Neural progenitor cell (in vitro differentiated cells): ENCODE data around the gene HUWE1. TPM values are rescaled to one million over a fixed set of nuclear protein-coding genes. Genes with fewer than 3 reads are reported as not detected.

ENCODE experiments used
- DNase-seq: peaks from one replicate; pipeline ENCODE4 v3.0.0-alpha.2; 2016; ENCODE audit warnings: low spot score
- H2AFZ ChIP-seq: fragments of 200-600 bp; sonication (generic); replicated peaks from 2 replicates; pipeline ENCODE4 v1.6.1; 2016; ENCODE audit warnings: antibody characterized with exemption
- H3F3A ChIP-seq: fragments of 200-600 bp; sonication (generic); 2 replicates; pipeline ENCODE4 v1.6.1; 2016; ENCODE audit warnings: antibody characterized with exemption, low read depth
- H3K27ac ChIP-seq: fragments of 200-600 bp; sonication (generic); 2 replicates; pipeline ENCODE4 v1.5.1; 2016; ENCODE audit warnings: mild to moderate bottlenecking
- H3K27me3 ChIP-seq: fragments of 200-600 bp; sonication (generic); 2 replicates; pipeline ENCODE4 v1.6.1; 2016; ENCODE audit warnings: mild to moderate bottlenecking, moderate library complexity
- H3K36me3 ChIP-seq: fragments of 200-600 bp; sonication (generic); 2 replicates; pipeline ENCODE4 v1.5.1; 2016
- H3K4me1 ChIP-seq: fragments of 200-600 bp; sonication (generic); 2 replicates; pipeline ENCODE4 v1.6.1; 2016; ENCODE audit warnings: mixed run types
- H3K4me2 ChIP-seq: fragments of 200-600 bp; sonication (generic); 2 replicates; pipeline ENCODE4 v1.6.1; 2016
- H3K4me3 ChIP-seq: fragments of 200-600 bp; sonication (generic); 2 replicates; pipeline ENCODE4 v1.5.1; 2016
- H3K79me2 ChIP-seq: fragments of 200-600 bp; sonication (generic); 2 replicates; pipeline ENCODE4 v1.6.1; 2016; ENCODE audit warnings: low read depth
- H3K9ac ChIP-seq: fragments of 200-600 bp; sonication (generic); 2 replicates; pipeline ENCODE4 v1.6.1; 2016
- H3K9me3 ChIP-seq: fragments of 200-600 bp; sonication (generic); 2 replicates; pipeline ENCODE4 v1.5.1; 2016; ENCODE audit warnings: low read depth
- H4K20me1 ChIP-seq: fragments of 200-600 bp; sonication (generic); 2 replicates; pipeline ENCODE4 v1.6.1; 2016; ENCODE audit warnings: low read depth
- H3K27ac Mint-ChIP-seq: 3 replicates; pipeline ENCODE4 v1.8.0; 2021; ENCODE audit warnings: mixed read lengths
- H3K27me3 Mint-ChIP-seq: 2 replicates; pipeline ENCODE4 v1.8.0; 2022; ENCODE audit warnings: low read depth, mild to moderate bottlenecking, inconsistent platforms, moderate library complexity, mixed read lengths; ENCODE audit not compliant: insufficient read depth
- H3K36me3 Mint-ChIP-seq: 3 replicates; pipeline ENCODE4 v1.8.0; 2021; ENCODE audit warnings: mixed read lengths
- H3K4me1 Mint-ChIP-seq: 3 replicates; pipeline ENCODE4 v1.8.0; 2021; ENCODE audit warnings: mixed read lengths
- H3K4me3 Mint-ChIP-seq: 3 replicates; pipeline ENCODE4 v1.8.0; 2021; ENCODE audit warnings: mild to moderate bottlenecking, moderate library complexity, mixed read lengths
- H3K9me3 Mint-ChIP-seq: 3 replicates; pipeline ENCODE4 v1.8.0; 2020; ENCODE audit warnings: mixed read lengths
- CTCF ChIP-seq: fragments of 200-600 bp; sonication (generic); IDR thresholded peaks from 2 replicates; pipeline ENCODE4 v1.5.1; 2017; ENCODE audit warnings: antibody characterized with exemption, mild to moderate bottlenecking
- EZH2 ChIP-seq: fragments of 200-600 bp; sonication (generic); IDR thresholded peaks from 2 replicates; pipeline ENCODE4 v1.6.1; 2017; ENCODE audit warnings: antibody characterized with exemption, mild to moderate bottlenecking, moderate library complexity
- EZH2phosphoT487 ChIP-seq: fragments of 200-600 bp; sonication (generic); IDR thresholded peaks from 2 replicates; pipeline ENCODE4 v1.6.1; 2017; ENCODE audit warnings: antibody characterized with exemption
- total RNA-seq: library from RNA; depleted of rRNA; stranded (reverse); fragments of >200 nt; gene quantifications from 2 replicates; pipeline ENCODE4 v1.2.3, GENCODE V29; 2015; ENCODE audit warnings: low replicate concordance

Gene HUWE1
- total RNA-seq, 1 donor from 2014 or later, result 149 TPM

GRCh38 chrX:53682885-53683555 is 3.5 kb downstream of the HUWE1 start:
- peaks cover 9% of the 10 kb centered on the region for H3K4me1 Mint-ChIP-seq
- H3K27ac Mint-ChIP-seq, result peak overlapping the region; percentile 54
- H3K9me3 Mint-ChIP-seq, result peaks cover 6% of the 10 kb centered on the region
- H3K4me3 Mint-ChIP-seq, result peak overlapping the region; percentile 95
- Histone ChIP-seq H3K4me2 (peak overlapping the region; percentile 76), H3K36me3 (peaks cover 6% of the 10 kb centered on the region), H3K4me1 (no peaks in the 10 kb centered on the region), H3K27ac (peak overlapping the region; percentile 95), H3F3A (peaks cover 31% of the 10 kb centered on the region), H3K9me3 (peaks cover under 1% of the 10 kb centered on the region), H3K27me3 (no peaks in the 10 kb centered on the region), H2AFZ (no peak overlapping the region), H4K20me1 (peaks cover 43% of the 10 kb centered on the region), H3K79me2 (peaks cover 74% of the 10 kb centered on the region), H3K4me3 (peak overlapping the region; percentile 57), H3K9ac (peak overlapping the region; percentile 94)
- H3K36me3 Mint-ChIP-seq, result peaks cover 9% of the 10 kb centered on the region
- DNase-seq, result peak; percentile 50
- TF ChIP-seq EZH2, result no peak
- no peak for TF ChIP-seq EZH2phosphoT487
- TF ChIP-seq CTCF, result no peak
- H3K27me3 Mint-ChIP-seq, result peaks cover 5% of the 10 kb centered on the region

- DNase-seq, result no peak
- H4K20me1 ChIP-seq, result peaks cover 55% of the 10 kb centered on the region
- Mint-ChIP-seq H3K27ac (no peak overlapping the region), H3K36me3 (peaks cover 9% of the 10 kb centered on the region), H3K27me3 (no peaks in the 10 kb centered on the region), H3K4me1 (peaks cover 5% of the 10 kb centered on the region), H3K4me3 (peak overlapping the region; percentile 16), H3K9me3 (peaks cover 2% of the 10 kb centered on the region)
- no peak overlapping the region for H3K27ac ChIP-seq
- H3K9ac ChIP-seq, result no peak overlapping the region
- H3F3A ChIP-seq, result peaks cover 26% of the 10 kb centered on the region
- no peaks in the 10 kb centered on the region for H3K27me3 ChIP-seq
- peaks cover 8% of the 10 kb centered on the region for H3K36me3 ChIP-seq
- peak overlapping the region; percentile 76 for H3K4me2 ChIP-seq
- peaks cover 87% of the 10 kb centered on the region for H3K79me2 ChIP-seq
- TF ChIP-seq EZH2phosphoT487 (no peak), CTCF (no peak), EZH2 (no peak)
- no peaks in the 10 kb centered on the region for H3K4me1 ChIP-seq
- no peak overlapping the region for H2AFZ ChIP-seq
- peak overlapping the region; percentile 57 for H3K4me3 ChIP-seq
- H3K9me3 ChIP-seq, result peaks cover 4% of the 10 kb centered on the region
Measured at GRCh38 chrX:53681661-53682060, 4.9 kb downstream of the HUWE1 start.

- no peak overlapping the region for H3K4me3 Mint-ChIP-seq
Measured at GRCh38 chrX:53678667-53679066, 7.9 kb downstream of the HUWE1 start.

More at GRCh38 chrX:53678667-53679066, 7.9 kb downstream of the HUWE1 start:
- Histone ChIP-seq H3K36me3 (peaks cover 13% of the 10 kb centered on the region), H3K27me3 (no peaks in the 10 kb centered on the region), H3K4me2 (no peak overlapping the region), H2AFZ (no peak overlapping the region), H3K9ac (no peak overlapping the region), H3K9me3 (peaks cover 13% of the 10 kb centered on the region), H3K79me2 (peaks cover 99% of the 10 kb centered on the region), H4K20me1 (peaks cover 73% of the 10 kb centered on the region), H3K27ac (no peak overlapping the region), H3K4me3 (no peak overlapping the region), H3K4me1 (no peaks in the 10 kb centered on the region), H3F3A (peaks cover 7% of the 10 kb centered on the region)
- peak; percentile 12 for DNase-seq
- Mint-ChIP-seq H3K4me1 (peaks cover 5% of the 10 kb centered on the region), H3K36me3 (peaks cover 9% of the 10 kb centered on the region), H3K27ac (no peak overlapping the region), H3K9me3 (peaks cover 2% of the 10 kb centered on the region), H3K27me3 (no peaks in the 10 kb centered on the region)
- TF ChIP-seq CTCF (peak; percentile 28), EZH2 (no peak)
